Immature natural killer cell (primary cell): Measurements from ENCODE around the gene PLEKHH3. TPM values are rescaled to one million over a fixed set of nuclear protein-coding genes. Genes with fewer than 3 reads are reported as not detected.

Experiments
- DNase-seq, 3 donors: peaks; one replicate each; pipeline ENCODE4 v3.0.0; 2022; ENCODE audit warnings: mixed read lengths in 1 of 3
- H3K27ac Mint-ChIP-seq, 6 donors: one replicate each; pipeline ENCODE4 v1.8.0; 2020; ENCODE audit warnings: mixed read lengths in 6 of 6, mild to moderate bottlenecking in 5 of 6, inconsistent platforms in 4 of 6, moderate library complexity in 3 of 6
- H3K27me3 Mint-ChIP-seq, 3 donors: one replicate each; pipeline ENCODE4 v1.8.0; 2020 to 2021; ENCODE audit warnings: low read depth in 3 of 3, mild to moderate bottlenecking in 3 of 3, mixed read lengths in 3 of 3, moderate library complexity in 3 of 3, inconsistent platforms in 1 of 3
- H3K36me3 Mint-ChIP-seq, 3 donors: one replicate each; pipeline ENCODE4 v1.8.0; 2020; ENCODE audit warnings: mixed read lengths in 3 of 3, inconsistent platforms in 2 of 3, mild to moderate bottlenecking in 2 of 3
- H3K4me1 Mint-ChIP-seq, 2 donors: one replicate each; pipeline ENCODE4 v1.8.0; 2020; ENCODE audit warnings: inconsistent platforms in 2 of 2, mild to moderate bottlenecking in 2 of 2, mixed read lengths in 2 of 2, moderate library complexity in 1 of 2
- H3K4me3 Mint-ChIP-seq, 5 donors: one replicate each; pipeline ENCODE4 v1.8.0; 2020; ENCODE audit warnings: mild to moderate bottlenecking in 5 of 5, mixed read lengths in 5 of 5, inconsistent platforms in 3 of 5, moderate library complexity in 3 of 5
- H3K9me3 Mint-ChIP-seq, 6 donors: one replicate each; pipeline ENCODE4 v1.8.0; 2020; ENCODE audit warnings: mild to moderate bottlenecking in 6 of 6, mixed read lengths in 6 of 6, inconsistent platforms in 4 of 6, moderate library complexity in 3 of 6
- polyA plus RNA-seq, 3 donors: library from polyadenylated mRNA; unstranded; fragments of 300-500 nt; fragmentation: Illumina TruSeq; gene quantifications; one replicate each; pipeline ENCODE4 v1.2.3, GENCODE V29; 2021

The PLEKHH3 gene
- polyA plus RNA-seq, 3 donors from 2014 or later = not detected

GRCh38 chr17:42697108-42697811, 20.5 kb upstream of the PLEKHH3 start:
- no peak overlapping the region for H3K4me3 Mint-ChIP-seq
- H3K27ac Mint-ChIP-seq = no peak overlapping the region
- DNase-seq = no peak
- H3K27me3 Mint-ChIP-seq = peaks cover 0 to 4% (median 0%) of the 10 kb centered on the region in 3 donors
- H3K36me3 Mint-ChIP-seq = peaks cover 0 to 35% (median 3%) of the 10 kb centered on the region in 3 donors
- H3K9me3 Mint-ChIP-seq = no peaks in the 10 kb centered on the region
- H3K4me1 Mint-ChIP-seq = no peaks in the 10 kb centered on the region

DNA sequence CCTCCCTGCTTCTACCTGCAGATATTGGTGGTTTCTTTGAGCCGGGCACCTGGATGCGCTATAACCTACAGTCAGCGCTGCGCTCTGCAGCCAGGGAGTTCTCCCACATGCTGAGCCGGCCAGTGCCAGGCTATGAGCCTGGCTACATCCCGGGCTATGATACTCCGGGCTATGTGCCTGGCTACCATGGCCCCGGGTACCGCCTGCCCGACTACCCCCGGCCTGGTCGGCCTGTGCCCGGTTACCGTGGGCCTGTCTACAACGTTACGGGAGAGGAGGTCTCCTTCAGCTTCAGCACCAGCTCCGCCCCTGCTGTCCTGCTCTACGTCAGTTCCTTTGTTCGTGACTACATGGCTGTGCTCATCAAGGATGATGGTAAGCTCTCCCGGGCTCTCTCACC, 18.7 kb upstream of the PLEKHH3 start:
- H3K4me1 Mint-ChIP-seq = no peaks in the 10 kb centered on the region
- H3K27me3 Mint-ChIP-seq = peaks cover 0 to 4% (median 0%) of the 10 kb centered on the region in 3 donors
- H3K36me3 Mint-ChIP-seq = peaks cover 0 to 19% (median 3%) of the 10 kb centered on the region in 3 donors
- no peak overlapping the region for H3K4me3 Mint-ChIP-seq
- no peaks in the 10 kb centered on the region for H3K9me3 Mint-ChIP-seq
- H3K27ac Mint-ChIP-seq = no peak overlapping the region
- no peak for DNase-seq

DNA sequence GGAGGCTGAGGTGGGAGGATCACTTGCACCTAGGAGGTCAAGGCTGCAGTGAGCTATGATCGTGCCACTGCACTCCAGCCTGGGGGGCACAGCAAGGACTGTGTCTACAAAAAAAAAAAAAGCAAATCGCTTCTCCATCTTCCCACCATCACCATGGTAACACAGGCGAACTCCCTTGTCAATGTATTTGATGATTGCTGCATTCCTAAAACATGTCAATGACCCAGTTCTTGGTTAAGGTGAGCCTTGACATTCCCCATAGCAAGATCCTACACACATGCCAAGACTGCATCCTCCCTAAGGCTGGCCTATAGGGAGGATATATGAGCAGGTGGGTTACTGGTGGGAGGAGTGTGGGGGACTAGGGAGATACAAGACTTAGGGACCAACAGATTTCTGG, 17.7 kb upstream of the PLEKHH3 start:
- Mint-ChIP-seq H3K9me3 (no peaks in the 10 kb centered on the region), H3K4me1 (no peaks in the 10 kb centered on the region), H3K36me3 (peaks cover 0 to 15% (median 3%) of the 10 kb centered on the region in 3 donors), H3K4me3 (no peak overlapping the region), H3K27me3 (peaks cover 0 to 4% (median 0%) of the 10 kb centered on the region in 3 donors), H3K27ac (no peak overlapping the region)
- no peak for DNase-seq

- no peak overlapping the region for H3K27ac Mint-ChIP-seq
- no peaks in the 10 kb centered on the region for H3K4me1 Mint-ChIP-seq
- DNase-seq = no peak
- no peak overlapping the region for H3K4me3 Mint-ChIP-seq
- no peaks in the 10 kb centered on the region for H3K9me3 Mint-ChIP-seq
- H3K27me3 Mint-ChIP-seq = peaks cover 0 to 4% (median 2%) of the 10 kb centered on the region in 3 donors
- peaks cover 0 to 8% (median 0%) of the 10 kb centered on the region in 3 donors for H3K36me3 Mint-ChIP-seq
Observed at GRCh38 chr17:42692489-42692888, 15.7 kb upstream of the PLEKHH3 start.

DNA sequence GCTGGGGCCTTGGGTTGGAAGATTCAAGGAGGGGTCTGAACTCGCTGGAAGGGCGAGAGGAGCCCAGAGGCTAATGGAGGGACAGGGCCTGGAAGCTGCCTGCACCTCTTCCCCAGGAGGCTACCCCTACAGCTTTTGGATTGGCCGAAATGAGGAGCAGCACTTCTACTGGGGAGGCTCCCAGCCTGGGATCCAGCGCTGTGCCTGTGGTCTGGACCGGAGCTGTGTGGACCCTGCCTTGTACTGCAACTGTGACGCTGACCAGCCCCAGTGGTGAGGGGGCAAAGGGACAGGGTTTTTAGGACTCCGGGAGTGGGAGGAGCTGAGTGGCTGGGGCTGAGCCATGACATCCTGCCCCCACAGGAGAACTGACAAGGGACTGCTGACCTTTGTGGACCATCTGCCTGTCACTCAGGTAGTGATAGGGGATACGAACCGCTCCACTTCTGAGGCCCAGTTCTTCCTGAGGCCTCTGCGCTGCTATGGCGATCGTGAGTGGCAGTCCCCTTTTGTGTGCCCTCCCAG, 14.3 kb upstream of the PLEKHH3 start:
- Mint-ChIP-seq H3K27ac (no peak overlapping the region), H3K27me3 (peaks cover 0 to 6% (median 4%) of the 10 kb centered on the region in 3 donors), H3K9me3 (no peaks in the 10 kb centered on the region), H3K4me3 (no peak overlapping the region), H3K36me3 (peaks cover 0 to 4% (median 0%) of the 10 kb centered on the region in 3 donors), H3K4me1 (no peaks in the 10 kb centered on the region)
- no peak for DNase-seq

DNA sequence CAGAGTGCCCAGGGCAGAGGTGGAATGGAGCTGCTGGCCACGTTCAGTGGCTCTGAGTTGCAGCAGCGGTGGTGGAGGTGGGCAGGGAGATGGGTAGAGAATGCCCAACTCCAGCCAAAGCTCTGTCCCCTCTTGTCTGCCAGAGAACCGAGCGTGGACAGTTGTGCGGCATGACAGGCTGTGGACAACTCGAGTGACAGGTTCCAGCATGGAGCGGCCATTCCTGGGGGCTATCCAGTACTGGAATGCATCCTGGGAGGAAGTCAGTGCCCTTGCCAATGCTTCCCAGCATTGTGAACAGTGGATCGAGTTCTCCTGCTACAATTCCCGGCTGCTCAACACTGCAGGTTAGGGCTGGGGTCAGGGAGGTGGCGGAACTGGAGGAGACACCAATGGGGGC, 13.8 kb upstream of the PLEKHH3 start:
- H3K36me3 Mint-ChIP-seq = no peaks in the 10 kb centered on the region
- no peaks in the 10 kb centered on the region for H3K4me1 Mint-ChIP-seq
- DNase-seq = no peak
- no peaks in the 10 kb centered on the region for H3K9me3 Mint-ChIP-seq
- H3K27me3 Mint-ChIP-seq = peaks cover 0 to 6% (median 4%) of the 10 kb centered on the region in 3 donors
- no peak overlapping the region for H3K4me3 Mint-ChIP-seq
- H3K27ac Mint-ChIP-seq = no peak overlapping the region

DNA sequence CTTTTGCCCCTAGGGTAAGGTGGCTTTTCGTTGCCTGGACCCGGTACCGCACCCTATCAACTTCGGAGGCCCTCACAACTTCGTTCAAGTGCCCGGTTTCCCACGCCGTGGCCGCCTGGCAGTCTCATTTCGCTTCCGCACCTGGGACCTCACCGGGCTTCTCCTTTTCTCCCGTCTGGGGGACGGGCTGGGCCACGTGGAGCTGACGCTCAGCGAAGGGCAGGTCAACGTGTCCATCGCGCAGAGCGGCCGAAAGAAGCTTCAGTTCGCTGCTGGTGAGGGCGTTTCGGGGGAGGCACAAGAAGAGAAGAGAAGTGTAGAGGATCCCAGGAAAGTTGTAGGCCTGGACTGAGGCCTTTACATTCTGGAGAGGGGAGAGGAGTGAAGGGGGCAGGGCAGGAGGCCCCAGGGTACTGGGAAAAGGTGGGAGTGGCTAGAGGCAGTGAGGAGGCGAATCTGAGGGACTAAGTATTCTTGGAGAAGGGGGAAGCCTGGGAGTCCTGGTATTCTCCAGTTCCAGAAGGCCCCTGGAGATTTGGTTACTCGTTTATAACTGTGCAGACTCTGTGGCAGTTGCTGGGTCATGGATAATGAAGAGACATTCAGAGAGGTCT, 11.0 kb upstream of the PLEKHH3 start:
- Mint-ChIP-seq H3K27me3 (peaks cover 12 to 19% (median 15%) of the 10 kb centered on the region in 3 donors), H3K36me3 (peaks cover 0 to 3% (median 0%) of the 10 kb centered on the region in 3 donors), H3K27ac (no peak overlapping the region), H3K4me3 (no peak overlapping the region), H3K4me1 (peaks cover 5 to 7% of the 10 kb centered on the region in 2 donors), H3K9me3 (peaks cover 0 to 5% (median 0%) of the 10 kb centered on the region in 6 donors)
- DNase-seq = no peak

DNA sequence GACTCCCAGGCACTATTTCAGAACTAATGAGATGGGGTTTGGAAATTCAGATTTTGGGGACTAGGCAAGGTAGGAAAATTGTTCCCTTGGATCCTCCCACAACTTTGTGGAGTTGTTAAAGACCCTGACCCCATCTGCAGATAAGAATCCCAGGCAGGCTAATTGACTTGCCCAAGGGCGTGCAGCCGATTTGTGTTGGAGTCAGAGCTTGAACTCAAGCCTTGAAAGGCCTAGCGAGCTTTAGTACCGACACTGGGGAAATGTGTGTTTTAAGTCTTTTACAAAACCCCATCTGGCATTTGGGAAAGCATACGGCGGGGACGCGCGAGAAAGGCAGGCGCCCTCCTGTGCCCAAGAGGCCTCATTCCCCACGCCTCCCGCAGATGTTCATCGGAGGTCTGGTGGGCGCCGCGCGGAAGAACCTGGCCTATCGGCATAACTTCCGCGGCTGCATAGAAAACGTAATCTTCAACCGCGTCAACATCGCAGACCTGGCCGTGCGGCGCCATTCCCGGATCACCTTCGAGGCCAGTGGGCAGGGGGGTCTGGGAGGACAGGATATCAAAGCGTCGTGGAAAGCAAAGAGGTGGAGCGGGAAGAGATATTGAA, 9.8 kb upstream of the PLEKHH3 start:
- Mint-ChIP-seq H3K4me1 (peaks cover 15 to 18% of the 10 kb centered on the region in 2 donors), H3K27ac (no peak overlapping the region), H3K27me3 (peaks cover 12 to 24% (median 19%) of the 10 kb centered on the region in 3 donors), H3K4me3 (no peak overlapping the region), H3K36me3 (peaks cover 0 to 3% (median 0%) of the 10 kb centered on the region in 3 donors), H3K9me3 (peaks cover 0 to 5% (median 0%) of the 10 kb centered on the region in 6 donors)
- no peak for DNase-seq

DNA sequence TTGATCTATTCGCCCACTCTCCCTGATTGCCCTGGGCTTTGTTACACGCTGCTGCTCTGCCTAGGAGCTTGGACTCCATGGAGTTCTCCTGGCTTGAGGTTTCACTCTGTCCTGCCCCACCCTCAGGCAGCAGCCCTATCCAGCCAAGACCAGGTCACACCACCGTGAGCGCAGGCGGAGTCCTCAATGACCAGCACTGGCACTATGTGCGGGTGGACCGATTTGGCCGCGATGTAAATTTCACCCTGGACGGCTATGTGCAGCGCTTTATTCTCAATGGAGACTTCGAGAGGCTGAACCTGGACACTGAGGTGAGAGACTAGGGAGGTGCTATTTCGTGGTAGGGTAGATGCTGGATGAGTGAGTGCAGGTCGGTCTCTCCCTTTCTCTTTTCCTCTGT, 9.0 kb upstream of the PLEKHH3 start:
- Mint-ChIP-seq H3K27me3 (peaks cover 18 to 24% (median 19%) of the 10 kb centered on the region in 3 donors), H3K4me3 (no peak overlapping the region), H3K9me3 (peaks cover 0 to 7% (median 0%) of the 10 kb centered on the region in 6 donors), H3K36me3 (peaks cover 0 to 3% (median 0%) of the 10 kb centered on the region in 3 donors), H3K4me1 (peaks cover 20 to 25% of the 10 kb centered on the region in 2 donors), H3K27ac (no peak overlapping the region)
- DNase-seq = no peak

DNA sequence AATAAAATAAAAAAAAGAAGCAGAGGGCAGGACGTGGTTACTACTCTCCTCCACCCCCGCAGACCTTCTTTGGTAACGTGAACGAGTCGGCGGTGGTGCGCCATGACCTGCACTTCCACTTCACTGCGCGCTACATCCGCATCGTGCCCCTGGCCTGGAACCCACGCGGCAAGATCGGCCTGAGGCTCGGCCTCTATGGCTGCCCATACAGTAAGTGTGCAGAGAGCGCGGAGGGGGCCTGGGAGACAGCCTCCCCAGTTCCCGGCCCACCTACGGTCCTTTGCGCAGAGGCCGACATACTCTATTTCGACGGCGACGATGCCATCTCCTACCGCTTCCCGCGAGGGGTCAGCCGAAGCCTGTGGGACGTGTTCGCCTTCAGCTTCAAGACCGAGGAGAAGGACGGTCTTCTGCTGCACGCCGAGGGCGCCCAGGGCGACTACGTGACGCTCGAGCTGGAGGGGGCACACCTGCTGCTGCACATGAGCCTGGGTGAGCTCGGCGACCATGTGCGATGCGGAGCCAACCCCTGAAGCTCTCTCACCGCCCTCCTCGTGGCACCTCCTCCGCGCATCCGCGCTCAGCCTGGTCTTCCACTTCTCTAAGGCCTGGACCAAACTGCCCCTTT, 8.2 kb upstream of the PLEKHH3 start:
- H3K27me3 Mint-ChIP-seq = peaks cover 19 to 28% (median 21%) of the 10 kb centered on the region in 3 donors
- H3K4me1 Mint-ChIP-seq = peaks cover 24 to 31% of the 10 kb centered on the region in 2 donors
- H3K9me3 Mint-ChIP-seq = peaks cover 0 to 7% (median 0%) of the 10 kb centered on the region in 6 donors
- DNase-seq = no peak
- H3K27ac Mint-ChIP-seq = no peak overlapping the region
- peak overlapping the region in 1 of 5 donors; percentile 24 for H3K4me3 Mint-ChIP-seq
- H3K36me3 Mint-ChIP-seq = peaks cover 0 to 3% (median 0%) of the 10 kb centered on the region in 3 donors

GRCh38 chr17:42683407-42684034, 6.7 kb upstream of the PLEKHH3 start:
- no peak for DNase-seq
- H3K4me3 Mint-ChIP-seq = peak overlapping the region in 3 of 5 donors; percentile 24 to 56 (median 56)
- no peak overlapping the region for H3K27ac Mint-ChIP-seq
- H3K27me3 Mint-ChIP-seq = peaks cover 21 to 30% (median 23%) of the 10 kb centered on the region in 3 donors
- H3K36me3 Mint-ChIP-seq = peaks cover 0 to 3% (median 0%) of the 10 kb centered on the region in 3 donors
- H3K9me3 Mint-ChIP-seq = peaks cover 0 to 9% (median 0%) of the 10 kb centered on the region in 6 donors
- peaks cover 34 to 46% of the 10 kb centered on the region in 2 donors for H3K4me1 Mint-ChIP-seq

DNA sequence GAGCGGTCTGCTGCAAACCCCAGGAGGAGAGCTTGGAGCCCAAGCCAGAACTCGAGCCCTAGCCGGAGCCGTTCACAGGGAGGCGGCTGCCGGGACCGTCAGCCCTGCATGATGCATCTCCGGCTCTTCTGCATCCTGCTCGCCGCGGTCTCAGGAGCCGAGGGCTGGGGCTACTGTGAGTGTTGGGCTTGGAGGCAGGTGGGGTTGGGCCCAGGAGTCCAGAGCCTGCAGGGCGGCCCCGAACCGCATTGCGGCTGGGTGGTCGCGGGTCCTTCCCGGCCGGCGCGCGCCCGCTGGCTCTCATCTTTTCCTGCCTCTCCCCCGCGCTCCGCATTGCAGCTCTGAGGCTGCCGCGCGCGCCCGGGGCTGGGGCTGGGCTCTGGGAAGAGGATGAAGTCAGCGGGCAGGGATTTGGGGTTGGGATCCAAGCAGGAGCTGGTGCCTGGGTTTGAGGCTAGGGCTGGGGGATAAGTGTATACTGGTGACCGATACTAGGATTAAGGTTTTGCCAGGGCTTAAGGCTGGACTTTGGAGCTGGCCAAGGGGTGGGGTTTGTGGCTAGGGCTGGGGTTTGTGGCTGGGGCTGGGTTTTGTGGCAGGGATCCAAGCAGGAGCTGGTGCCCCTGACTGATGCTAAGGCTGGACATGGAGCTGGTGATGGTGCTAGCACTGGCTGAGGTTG, 6.1 kb upstream of the PLEKHH3 start:
- H3K4me1 Mint-ChIP-seq = peaks cover 37 to 53% of the 10 kb centered on the region in 2 donors
- H3K9me3 Mint-ChIP-seq = peaks cover 0 to 9% (median 0%) of the 10 kb centered on the region in 6 donors
- no peak for DNase-seq
- H3K27me3 Mint-ChIP-seq = peaks cover 20 to 30% (median 23%) of the 10 kb centered on the region in 3 donors
- H3K27ac Mint-ChIP-seq = no peak overlapping the region
- peak overlapping the region in 4 of 5 donors; percentile 12 to 58 (median 56) for H3K4me3 Mint-ChIP-seq
- H3K36me3 Mint-ChIP-seq = peaks cover 0 to 3% (median 0%) of the 10 kb centered on the region in 3 donors
